Measurements from ENCODE around the gene TM9SF2. TPM values are rescaled to one million over a fixed set of nuclear protein-coding genes. Genes with fewer than 3 reads are reported as not detected.
"Not testable (repeated sequence)": the region's sequence is repeated elsewhere in the genome, so short reads cannot be mapped to it uniquely, and the experiment has no call there.

The TM9SF2 gene
- total RNA-seq, 1 donor from 2014 or later, result 57.8 TPM

GRCh38 chr13:99564386-99564785 is 63.1 kb downstream of the TM9SF2 start:
- Mint-ChIP-seq H3K27me3 (no peaks in the 10 kb centered on the region), H3K27ac (no peak overlapping the region), H3K9me3 (peaks cover 8% of the 10 kb centered on the region), H3K4me3 (no peak overlapping the region), H3K4me1 (peaks cover 2% of the 10 kb centered on the region), H3K36me3 (ENCODE audit: low read depth) (peaks cover 36% of the 10 kb centered on the region)
- intact Hi-C loops (cut with micrococcal nuclease), result no loop called here
- DNase-seq, result no peak

- H3K4me3 Mint-ChIP-seq, result peak overlapping the region; percentile 5
- no peak for DNase-seq
- H3K27me3 Mint-ChIP-seq, result no peaks in the 10 kb centered on the region
- peaks cover 2% of the 10 kb centered on the region for H3K4me1 Mint-ChIP-seq
- intact Hi-C loops (cut with micrococcal nuclease), result no loop called here
- H3K9me3 Mint-ChIP-seq, result peaks cover 8% of the 10 kb centered on the region
- H3K27ac Mint-ChIP-seq, result no peak overlapping the region
- peaks cover 29% of the 10 kb centered on the region for H3K36me3 Mint-ChIP-seq (ENCODE audit: low read depth)
Measured at GRCh38 chr13:99565478-99566124, 64.3 kb downstream of the TM9SF2 start.

GRCh38 chr13:99566125-99567083 is 65.1 kb downstream of the TM9SF2 start:
- Mint-ChIP-seq H3K4me3 (peak overlapping the region; percentile 12), H3K9me3 (peaks cover 8% of the 10 kb centered on the region), H3K27me3 (no peaks in the 10 kb centered on the region), H3K36me3 (ENCODE audit: low read depth) (peaks cover 26% of the 10 kb centered on the region), H3K4me1 (peaks cover 2% of the 10 kb centered on the region), H3K27ac (no peak overlapping the region)
- DNase-seq, result no peak
- intact Hi-C loops (cut with micrococcal nuclease), result no loop called here

- intact Hi-C loops (cut with micrococcal nuclease); H3K27ac Mint-ChIP-seq; H3K27me3 Mint-ChIP-seq; H3K4me1 Mint-ChIP-seq; H3K9me3 Mint-ChIP-seq; DNase-seq; H3K4me3 Mint-ChIP-seq: not testable (repeated sequence)
- peaks cover 15% of the 10 kb centered on the region for H3K36me3 Mint-ChIP-seq (ENCODE audit: low read depth)
Measured at GRCh38 chr13:99568901-99569300, 67.6 kb downstream of the TM9SF2 start.

- Mint-ChIP-seq H3K36me3 (ENCODE audit: low read depth) (no peaks in the 10 kb centered on the region), H3K4me1 (peaks cover 2% of the 10 kb centered on the region), H3K27ac (no peak overlapping the region), H3K27me3 (no peaks in the 10 kb centered on the region), H3K4me3 (no peak overlapping the region), H3K9me3 (peaks cover 8% of the 10 kb centered on the region)
- DNase-seq, result no peak
- intact Hi-C loops (cut with micrococcal nuclease), result no loop called here
Measured at GRCh38 chr13:99572131-99572530, 70.9 kb downstream of the TM9SF2 start.

GRCh38 chr13:99572921-99573320 is 71.6 kb downstream of the TM9SF2 start:
- Mint-ChIP-seq H3K36me3 (ENCODE audit: low read depth) (no peaks in the 10 kb centered on the region), H3K27ac (no peak overlapping the region)
- intact Hi-C loops (cut with micrococcal nuclease), result no loop called here

GRCh38 chr13:99575376-99576120 is 74.3 kb downstream of the TM9SF2 start:
- H3K9me3 Mint-ChIP-seq, result no peaks in the 10 kb centered on the region
- intact Hi-C loops (cut with micrococcal nuclease), result no loop called here
- H3K27me3 Mint-ChIP-seq, result no peaks in the 10 kb centered on the region
- DNase-seq, result no peak
- no peaks in the 10 kb centered on the region for H3K36me3 Mint-ChIP-seq (ENCODE audit: low read depth)
- H3K4me3 Mint-ChIP-seq, result no peak overlapping the region
- peaks cover 5% of the 10 kb centered on the region for H3K4me1 Mint-ChIP-seq
- no peak overlapping the region for H3K27ac Mint-ChIP-seq

More at GRCh38 chr13:99572921-99573320, 71.6 kb downstream of the TM9SF2 start:
- peaks cover 8% of the 10 kb centered on the region for H3K9me3 Mint-ChIP-seq
- DNase-seq, result no peak
- peaks cover 2% of the 10 kb centered on the region for H3K4me1 Mint-ChIP-seq
- no peak overlapping the region for H3K4me3 Mint-ChIP-seq
- H3K27me3 Mint-ChIP-seq, result no peaks in the 10 kb centered on the region

GRCh38 chr13:99577934-99578917 is 77.0 kb downstream of the TM9SF2 start:
- intact Hi-C loops (cut with micrococcal nuclease), result no loop called here
- H3K27ac Mint-ChIP-seq, result no peak overlapping the region
- no peaks in the 10 kb centered on the region for H3K36me3 Mint-ChIP-seq (ENCODE audit: low read depth)
- DNase-seq, result no peak
- no peaks in the 10 kb centered on the region for H3K9me3 Mint-ChIP-seq
- H3K4me1 Mint-ChIP-seq, result peaks cover 5% of the 10 kb centered on the region
- H3K27me3 Mint-ChIP-seq, result peaks cover 3% of the 10 kb centered on the region
- no peak overlapping the region for H3K4me3 Mint-ChIP-seq

- H3K4me3 Mint-ChIP-seq, result no peak overlapping the region
- no peaks in the 10 kb centered on the region for H3K9me3 Mint-ChIP-seq
- no peak for DNase-seq
- no peak overlapping the region for H3K27ac Mint-ChIP-seq
- H3K4me1 Mint-ChIP-seq, result peaks cover 3% of the 10 kb centered on the region
- intact Hi-C loops (cut with micrococcal nuclease), result no loop called here
- peaks cover 7% of the 10 kb centered on the region for H3K27me3 Mint-ChIP-seq
- H3K36me3 Mint-ChIP-seq (ENCODE audit: low read depth), result no peaks in the 10 kb centered on the region
Measured at GRCh38 chr13:99580500-99581268, 79.4 kb downstream of the TM9SF2 start.

- H3K27me3 Mint-ChIP-seq, result peaks cover 9% of the 10 kb centered on the region
- H3K9me3 Mint-ChIP-seq, result no peaks in the 10 kb centered on the region
- no peak for DNase-seq
- H3K36me3 Mint-ChIP-seq (ENCODE audit: low read depth), result no peaks in the 10 kb centered on the region
- no peak overlapping the region for H3K4me3 Mint-ChIP-seq
- H3K4me1 Mint-ChIP-seq, result peaks cover 3% of the 10 kb centered on the region
- H3K27ac Mint-ChIP-seq, result no peak overlapping the region
- intact Hi-C loops (cut with micrococcal nuclease), result no loop called here
Measured at GRCh38 chr13:99582511-99582910, 81.2 kb downstream of the TM9SF2 start.

- no peak overlapping the region for H3K4me3 Mint-ChIP-seq
- H3K27me3 Mint-ChIP-seq, result peaks cover 17% of the 10 kb centered on the region
- no peaks in the 10 kb centered on the region for H3K9me3 Mint-ChIP-seq
- H3K4me1 Mint-ChIP-seq, result no peaks in the 10 kb centered on the region
- intact Hi-C loops (cut with micrococcal nuclease), result no loop called here
- H3K27ac Mint-ChIP-seq, result no peak overlapping the region
- no peaks in the 10 kb centered on the region for H3K36me3 Mint-ChIP-seq (ENCODE audit: low read depth)
- DNase-seq, result no peak
Measured at GRCh38 chr13:99585609-99586008, 84.3 kb downstream of the TM9SF2 start.

- no peaks in the 10 kb centered on the region for H3K4me1 Mint-ChIP-seq
- peaks cover 13% of the 10 kb centered on the region for H3K27me3 Mint-ChIP-seq
- DNase-seq, result no peak
- H3K9me3 Mint-ChIP-seq, result no peaks in the 10 kb centered on the region
- no peak overlapping the region for H3K4me3 Mint-ChIP-seq
- no peak overlapping the region for H3K27ac Mint-ChIP-seq
- intact Hi-C loops (cut with micrococcal nuclease), result no loop called here
- H3K36me3 Mint-ChIP-seq (ENCODE audit: low read depth), result no peaks in the 10 kb centered on the region
Measured at GRCh38 chr13:99587021-99587420, 85.7 kb downstream of the TM9SF2 start.
